Natural killer cell (primary cell): ENCODE data around the gene NEU4. TPM values are rescaled to one million over a fixed set of nuclear protein-coding genes. Genes with fewer than 3 reads are reported as not detected.

Source experiments
- ATAC-seq, 3 donors: fragments of 150-1000 bp in 2 of 3; fragments of 200-7000 bp in 1 of 3; cut with Tn5 transposase; 1 replicate in 1 of 3; 2 replicates in 2 of 3; pipeline ENCODE4 v1.10.0; 2021; ENCODE audit warnings: mild to moderate bottlenecking in 2 of 3, moderate library complexity in 2 of 3
- DNase-seq, 2 donors: peaks; one replicate each; pipeline versions ENCODE4 v3.0.0 to v3.0.0-alpha.2; 2013 to 2021; ENCODE audit warnings: mixed read lengths in 1 of 2
- H3K27ac ChIP-seq: one replicate; pipeline ENCODE4 v1.5.1; 2013; ENCODE audit warnings: mild to moderate bottlenecking, low read length
- H3K27me3 ChIP-seq: one replicate; pipeline ENCODE4 v1.6.1; 2013; ENCODE audit warnings: low read length; ENCODE audit not compliant: control insufficient read depth, insufficient read depth
- H3K36me3 ChIP-seq: one replicate; pipeline ENCODE4 v1.6.1; 2013; ENCODE audit warnings: low read length; ENCODE audit not compliant: control insufficient read depth, insufficient read depth
- H3K4me1 ChIP-seq: one replicate; pipeline ENCODE4 v1.6.1; 2013; ENCODE audit warnings: low read length; ENCODE audit not compliant: control insufficient read depth, insufficient read depth
- H3K4me3 ChIP-seq: one replicate; pipeline ENCODE4 v1.5.1; 2013; ENCODE audit warnings: low read length
- H3K9me3 ChIP-seq: one replicate; pipeline ENCODE4 v1.6.1; 2013; ENCODE audit warnings: low read length; ENCODE audit not compliant: control insufficient read depth, insufficient read depth
- H3K27ac Mint-ChIP-seq, 2 donors: one replicate each; pipeline ENCODE4 v1.8.0; 2022; ENCODE audit warnings: mild to moderate bottlenecking in 2 of 2, mixed read lengths in 2 of 2, moderate library complexity in 1 of 2
- H3K27me3 Mint-ChIP-seq, 2 donors: one replicate each; pipeline ENCODE4 v1.8.0; 2022; ENCODE audit warnings: low read depth in 2 of 2, mixed read lengths in 2 of 2
- H3K36me3 Mint-ChIP-seq: one replicate; pipeline ENCODE4 v1.8.0; 2022; ENCODE audit warnings: mixed read lengths
- H3K4me1 Mint-ChIP-seq, 2 donors: one replicate each; pipeline ENCODE4 v1.8.0; 2022; ENCODE audit warnings: mixed read lengths in 2 of 2
- H3K4me3 Mint-ChIP-seq: one replicate; pipeline ENCODE4 v1.8.0; 2022; ENCODE audit warnings: mild to moderate bottlenecking, moderate library complexity, mixed read lengths
- H3K9me3 Mint-ChIP-seq, 2 donors: one replicate each; pipeline ENCODE4 v1.8.0; 2022; ENCODE audit warnings: mixed read lengths in 2 of 2
- CTCF ChIP-seq: fragments of 200-600 bp; IDR thresholded peaks from one replicate; pipeline ENCODE4 v1.8.0; 2022; ENCODE audit warnings: antibody characterized with exemption
- WGBS: methylation state at CpG from one replicate; pipeline ENCODE4 v1.1.7; 2013; ENCODE audit warnings: missing lambda C conversion rate; ENCODE audit not compliant: insufficient coverage; 5-methylcytosine and 5-hydroxymethylcytosine counted together
- intact Hi-C: fragments of 100-400 bp; cut with micrococcal nuclease; formaldehyde crosslinking; loops from one replicate; pipeline ENCODE4 v1.14.2; 2022
- total RNA-seq, 4 donors: library from RNA; stranded (reverse); fragments of 120-200 nt in 1 of 4; gene quantifications; one replicate each; pipeline versions ENCODE4 v1.2.3 to v1.2.4, GENCODE V29; 2013 to 2022

NEU4 gene
- total RNA-seq, 3 donors from 2014 or later (not counting 1 experiment from before 2014, with no cell fraction given): 0.39 to 6.6 (median 2.2) TPM

DNA sequence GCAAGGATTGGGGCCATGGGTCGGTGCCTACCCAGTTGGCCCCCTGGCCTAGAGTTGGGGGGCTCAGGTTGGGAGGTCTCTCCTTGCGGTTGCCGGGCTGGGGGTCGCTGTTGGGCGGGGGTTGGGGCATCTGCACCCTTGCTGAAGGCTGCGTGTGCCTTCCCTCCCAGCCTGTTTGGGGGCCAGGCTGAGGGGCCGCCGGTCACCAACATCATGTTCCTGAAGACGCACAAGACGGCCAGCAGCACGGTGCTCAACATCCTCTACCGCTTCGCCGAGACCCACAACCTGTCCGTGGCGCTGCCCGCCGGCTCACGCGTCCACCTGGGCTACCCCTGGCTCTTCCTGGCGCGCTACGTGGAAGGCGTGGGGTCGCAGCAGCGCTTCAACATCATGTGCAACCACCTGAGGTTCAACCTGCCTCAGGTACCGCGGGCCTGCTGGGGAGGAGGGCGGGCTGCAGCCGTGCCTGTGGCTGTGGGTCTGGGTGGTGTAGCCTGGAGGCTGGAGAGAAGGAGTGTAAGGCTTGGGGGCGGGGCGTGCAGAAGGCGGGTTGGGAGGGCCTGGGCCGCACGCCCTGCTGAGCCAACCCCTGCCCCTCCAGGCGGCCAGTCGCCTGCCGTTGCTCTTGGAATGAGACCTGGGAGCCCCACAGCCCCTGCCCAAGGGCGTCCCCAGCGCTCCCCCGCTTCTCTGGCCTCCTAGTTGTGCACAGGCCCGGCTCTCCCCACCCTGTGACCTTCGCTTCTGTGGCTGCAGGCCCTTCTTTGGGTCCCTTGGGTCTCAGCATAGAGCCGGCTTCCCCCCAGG lies 7.2 kb upstream of the NEU4 start:
- Histone ChIP-seq H3K9me3 (no peaks in the 10 kb centered on the region), H3K4me3 (no peak overlapping the region), H3K27ac (no peak overlapping the region), H3K27me3 (peaks cover 14% of the 10 kb centered on the region), H3K36me3 (no peaks in the 10 kb centered on the region), H3K4me1 (peaks cover 22% of the 10 kb centered on the region)
- H3K27ac Mint-ChIP-seq: no peak overlapping the region
- H3K4me3 Mint-ChIP-seq: no peak overlapping the region
- no peaks in the 10 kb centered on the region for H3K9me3 Mint-ChIP-seq
- peaks cover 7 to 13% of the 10 kb centered on the region in 2 donors for H3K27me3 Mint-ChIP-seq
- no peaks in the 10 kb centered on the region for H3K36me3 Mint-ChIP-seq
- intact Hi-C loops: loop anchor here (5.0 kb wide), 1 partner anchor 75 kb away; no protein-coding TSS in a partner anchor
- H3K4me1 Mint-ChIP-seq: peaks cover 5 to 12% of the 10 kb centered on the region in 2 donors
- no peak for TF ChIP-seq CTCF
- DNase-seq (no peak), ATAC-seq (no peak)
- 94% methylated on average over 44 of the region's 44 CpGs for WGBS

DNA sequence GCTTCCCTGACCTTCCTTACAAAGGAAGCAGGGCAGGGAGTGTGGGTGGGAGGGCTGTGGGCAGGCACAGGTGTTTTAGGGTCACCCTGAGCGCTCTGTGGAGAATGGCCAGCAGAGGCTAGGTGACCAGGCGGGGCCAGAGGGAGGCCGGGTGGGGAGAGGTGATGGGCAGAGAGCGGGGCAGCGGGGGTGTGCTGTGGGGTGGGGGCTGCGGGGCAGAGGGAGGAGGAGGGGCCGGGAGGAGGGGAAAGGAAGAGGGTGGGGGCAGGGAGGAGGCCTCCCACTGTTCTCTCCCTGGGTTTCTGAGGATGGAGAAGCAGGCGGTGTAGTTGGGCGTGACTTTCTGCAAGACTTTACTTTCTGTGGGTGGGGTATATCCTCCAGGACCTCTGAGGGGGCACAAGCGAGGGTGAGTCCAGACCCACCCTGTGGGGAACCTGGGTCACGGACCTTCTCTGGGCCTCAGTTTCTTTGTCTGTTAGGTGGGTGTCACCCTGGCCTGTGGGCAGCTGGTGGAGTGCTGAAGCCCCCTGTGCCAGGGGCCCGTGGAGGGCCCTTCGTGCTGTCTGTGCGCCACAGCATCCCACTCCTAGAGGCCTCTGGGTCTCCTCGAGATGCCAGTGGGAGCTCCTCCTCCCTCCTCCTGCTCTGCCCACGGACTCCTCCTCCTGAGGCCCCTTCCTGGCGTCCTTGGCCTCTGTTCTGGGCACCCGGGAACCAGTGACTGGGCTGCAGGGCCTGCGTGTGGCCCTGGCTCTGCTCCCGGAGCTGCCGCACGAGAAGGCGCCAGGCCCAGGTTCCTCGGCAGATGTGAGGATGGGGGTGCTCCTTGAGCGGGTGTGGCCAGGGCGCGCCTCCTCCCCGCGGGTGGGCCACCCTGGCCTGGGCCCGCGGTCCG lies 6.3 kb upstream of the NEU4 start:
- Histone ChIP-seq H3K36me3 (no peaks in the 10 kb centered on the region), H3K4me1 (peaks cover 22% of the 10 kb centered on the region), H3K4me3 (peak overlapping the region; percentile 9), H3K9me3 (no peaks in the 10 kb centered on the region), H3K27me3 (peaks cover 14% of the 10 kb centered on the region), H3K27ac (no peak overlapping the region)
- peak in 1 of 3 donors; percentile 37 for ATAC-seq
- Mint-ChIP-seq H3K27me3 (peaks cover 7 to 11% of the 10 kb centered on the region in 2 donors), H3K9me3 (no peaks in the 10 kb centered on the region), H3K36me3 (no peaks in the 10 kb centered on the region), H3K4me3 (peak overlapping the region; percentile 49), H3K27ac (peak overlapping the region in 1 of 2 donors; percentile 17), H3K4me1 (peaks cover 5 to 12% of the 10 kb centered on the region in 2 donors)
- WGBS: 72% methylated on average over 32 of the region's 32 CpGs
- no peak for TF ChIP-seq CTCF
- no peak for DNase-seq
- intact Hi-C loops: loop anchor here (5.0 kb wide), 1 partner anchor 75 kb away; no protein-coding TSS in a partner anchor

DNA sequence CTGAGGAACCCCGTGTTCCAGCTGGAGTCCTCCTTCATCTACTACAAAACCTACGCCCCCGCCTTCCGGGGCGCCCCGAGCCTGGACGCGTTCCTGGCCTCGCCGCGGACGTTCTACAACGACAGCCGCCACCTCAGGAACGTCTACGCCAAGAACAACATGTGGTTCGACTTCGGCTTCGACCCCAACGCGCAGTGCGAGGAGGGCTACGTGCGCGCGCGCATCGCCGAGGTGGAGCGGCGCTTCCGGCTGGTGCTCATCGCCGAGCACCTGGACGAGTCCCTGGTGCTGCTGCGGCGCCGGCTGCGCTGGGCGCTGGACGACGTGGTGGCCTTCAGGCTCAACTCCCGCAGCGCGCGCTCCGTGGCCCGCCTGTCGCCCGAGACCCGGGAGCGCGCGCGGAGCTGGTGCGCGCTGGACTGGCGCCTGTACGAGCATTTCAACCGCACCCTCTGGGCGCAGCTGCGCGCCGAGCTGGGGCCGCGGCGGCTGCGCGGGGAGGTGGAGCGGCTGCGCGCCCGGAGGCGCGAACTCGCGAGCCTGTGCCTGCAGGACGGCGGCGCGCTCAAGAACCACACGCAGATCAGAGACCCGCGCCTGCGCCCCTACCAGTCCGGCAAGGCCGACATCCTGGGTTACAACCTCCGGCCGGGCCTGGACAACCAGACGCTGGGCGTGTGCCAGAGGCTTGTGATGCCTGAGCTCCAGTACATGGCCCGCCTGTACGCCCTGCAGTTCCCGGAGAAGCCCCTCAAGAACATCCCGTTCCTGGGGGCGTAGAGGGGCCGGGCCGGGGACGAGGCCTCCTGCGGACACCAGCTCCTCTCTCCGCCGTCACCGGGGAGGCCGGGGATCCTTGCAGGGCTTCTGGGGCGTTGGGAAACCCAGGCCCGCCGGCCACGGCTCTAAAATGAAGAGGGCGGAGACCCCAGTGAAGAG lies 5.3 kb upstream of the NEU4 start:
- TF ChIP-seq CTCF: no peak
- intact Hi-C loops: loop anchor here (5.0 kb wide), 1 partner anchor 74 kb away; no protein-coding TSS in a partner anchor
- ATAC-seq (peak; percentile 71 to 84 (median 79)), DNase-seq (peak; percentile 50 to 72)
- no peaks in the 10 kb centered on the region for H3K36me3 ChIP-seq
- no peaks in the 10 kb centered on the region for H3K9me3 ChIP-seq
- Mint-ChIP-seq H3K4me3 (peak overlapping the region; percentile 82), H3K9me3 (no peaks in the 10 kb centered on the region), H3K4me1 (peaks cover 5 to 12% of the 10 kb centered on the region in 2 donors), H3K27me3 (peaks cover 7 to 11% of the 10 kb centered on the region in 2 donors), H3K36me3 (no peaks in the 10 kb centered on the region), H3K27ac (peak overlapping the region in 1 of 2 donors; percentile 17)
- 4% methylated on average over 109 of the region's 109 CpGs for WGBS
- H3K27me3 ChIP-seq: peaks cover 14% of the 10 kb centered on the region
- H3K27ac ChIP-seq: no peak overlapping the region
- peak overlapping the region; percentile 34 for H3K4me3 ChIP-seq
- H3K4me1 ChIP-seq: peaks cover 22% of the 10 kb centered on the region
